Left ventricle myocardium superior (tissue), 1 donor: ENCODE results near the gene USH2A. TPM values are rescaled to one million over a fixed set of nuclear protein-coding genes. Genes with fewer than 3 reads are reported as not detected.

Source experiments
- ATAC-seq: fragments of 200-7000 bp; cut with Tn5 transposase; one replicate; pipeline ENCODE4 v1.9.1; 2020; ENCODE audit warnings: mild to moderate bottlenecking, moderate library complexity
- DNase-seq: peaks from one replicate; pipeline ENCODE4 v3.0.0-alpha.2; 2020
- intact Hi-C: fragments of 100-400 bp; cut with micrococcal nuclease; formaldehyde crosslinking; loops from one replicate; pipeline ENCODE4 v1.11.0; 2022
- total RNA-seq: library from RNA; stranded (reverse); fragmentation: NEBNext Ultra II Directional; extraction: Animal tissue kit (Norgen Biotek cat#: 25700); gene quantifications from one replicate; pipeline ENCODE4 v1.2.1, GENCODE V29; 2021
- donor health status: DM: no; HTN: yes; CAD: no; lungs with severe emphysema.

The USH2A gene
- total RNA-seq, 1 donor from 2014 or later = 2.3 TPM

DNA sequence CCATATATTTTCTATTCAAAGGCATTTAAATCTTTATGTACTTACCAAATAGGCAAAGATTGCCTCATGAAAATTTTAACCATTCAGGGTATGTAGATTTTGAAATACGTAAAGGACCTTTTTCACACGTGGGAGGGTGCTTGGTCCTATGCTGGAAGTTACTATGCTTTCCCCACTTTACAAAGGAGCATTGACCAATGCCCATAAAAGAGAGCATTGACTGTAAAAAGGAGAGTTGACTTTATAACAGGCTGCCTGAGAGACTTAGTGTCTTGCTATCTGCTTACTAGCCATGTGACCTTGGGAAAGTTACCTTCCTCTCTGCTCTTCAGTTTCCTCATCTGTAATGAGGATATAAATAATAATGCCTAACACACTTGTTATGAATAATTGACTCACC lies 346.5 kb downstream of the USH2A start:
- ATAC-seq (no peak), DNase-seq (no peak)
- intact Hi-C loops = no loop called here

- intact Hi-C loops = no loop called here
- DNase-seq (no peak), ATAC-seq (no peak)
Measured at GRCh38 chr1:216075339-216075738, 347.9 kb downstream of the USH2A start.

DNA sequence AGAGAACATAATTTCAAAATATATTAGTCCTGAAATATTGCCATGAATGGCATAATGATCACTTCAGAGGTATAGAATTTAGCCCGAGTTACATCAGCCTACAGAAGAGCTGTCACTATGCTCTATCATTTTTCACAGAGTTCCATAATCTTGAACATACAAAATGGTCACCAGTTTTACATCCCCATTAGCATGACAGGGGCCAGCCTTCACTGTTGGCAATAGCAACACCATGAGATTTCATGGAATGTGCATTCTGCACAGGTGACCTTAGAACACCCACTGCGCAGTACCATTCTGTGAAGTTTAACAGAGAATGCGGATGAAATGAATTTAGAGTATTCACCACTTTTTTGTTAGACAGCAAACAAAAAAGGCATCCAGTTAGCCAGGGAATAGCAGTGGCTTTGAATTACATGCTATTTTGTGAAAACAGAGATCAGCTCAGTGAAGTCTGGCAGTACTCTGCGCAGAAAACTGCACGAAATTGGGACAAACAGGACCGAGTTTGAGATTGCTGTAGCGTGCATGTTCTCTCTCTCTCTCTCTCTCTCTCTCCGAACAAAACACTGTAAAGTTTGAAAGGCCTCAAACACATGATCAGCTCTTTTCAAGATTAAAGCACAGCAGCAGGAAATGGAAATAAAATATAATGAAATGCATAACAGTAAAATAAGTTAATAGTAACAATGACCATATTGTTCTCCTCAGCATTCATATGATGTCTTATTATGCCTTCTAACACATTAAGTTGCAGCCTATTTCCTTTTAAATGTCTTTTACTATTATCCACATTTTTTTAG lies 349.3 kb downstream of the USH2A start:
- DNase-seq (no peak), ATAC-seq (no peak)
- intact Hi-C loops = no loop called here

DNA sequence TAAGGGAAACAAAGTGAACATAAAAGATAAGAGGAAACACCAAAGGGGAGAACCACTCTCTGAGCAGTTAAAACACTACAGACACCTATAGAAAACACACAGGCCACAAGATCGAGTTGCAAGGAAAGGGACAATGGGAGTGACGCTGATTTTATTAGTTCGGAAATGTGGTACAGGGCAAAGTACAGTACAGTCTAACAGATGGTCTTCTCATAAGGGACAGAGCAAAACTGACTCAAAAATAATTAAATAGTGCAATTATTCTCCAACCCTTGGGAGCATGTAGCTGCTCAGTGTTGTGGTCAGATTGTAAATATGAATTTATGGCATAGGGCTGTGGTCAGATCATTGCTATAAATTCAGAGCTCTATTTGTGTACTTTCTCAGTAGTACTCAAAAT lies 352.0 kb downstream of the USH2A start:
- DNase-seq (no peak), ATAC-seq (no peak)
- intact Hi-C loops = no loop called here

DNA sequence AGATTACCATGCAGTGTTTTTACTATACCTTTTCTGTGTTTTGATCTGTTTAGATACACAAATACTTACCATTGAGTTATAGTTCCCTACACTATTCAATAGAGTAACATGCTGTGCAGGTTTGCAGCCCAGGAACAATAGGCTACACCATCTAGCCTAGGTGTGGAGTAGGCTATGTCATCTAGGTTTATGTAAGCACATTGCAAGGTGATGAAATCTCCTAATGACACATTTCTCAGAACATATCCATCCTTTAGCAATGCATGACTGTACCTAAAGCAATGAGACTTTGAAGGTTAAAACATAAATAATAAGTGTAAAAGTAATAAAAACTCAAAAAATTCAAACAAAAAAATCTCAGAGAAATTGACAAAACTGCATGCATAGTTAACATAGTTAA lies 358.6 kb downstream of the USH2A start:
- intact Hi-C loops = no loop called here
- ATAC-seq = no peak

DNA sequence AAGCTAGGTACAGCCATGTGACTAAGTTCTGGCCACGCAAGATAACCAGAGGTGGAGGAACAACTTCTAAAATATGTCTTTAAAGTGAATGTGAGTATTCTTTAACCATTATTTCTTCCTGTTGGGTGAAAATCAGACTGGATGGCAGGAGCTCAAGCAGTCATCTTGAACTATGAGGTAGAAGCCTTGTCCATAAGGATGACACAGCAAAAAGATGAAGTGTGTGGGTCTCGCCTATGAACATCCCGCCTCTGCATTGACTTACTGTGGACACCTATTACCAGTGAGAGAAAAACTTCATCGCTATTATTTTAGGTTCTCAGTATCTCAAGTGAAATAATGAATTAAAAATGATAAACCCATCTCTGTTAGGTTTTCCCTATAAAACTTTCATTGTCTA lies 365.3 kb downstream of the USH2A start:
- ATAC-seq = no peak
- DNase-seq = no peak
- intact Hi-C loops = no loop called here

More for the DNA sequence above, 358.6 kb downstream of the USH2A start:
- no peak for DNase-seq

DNA sequence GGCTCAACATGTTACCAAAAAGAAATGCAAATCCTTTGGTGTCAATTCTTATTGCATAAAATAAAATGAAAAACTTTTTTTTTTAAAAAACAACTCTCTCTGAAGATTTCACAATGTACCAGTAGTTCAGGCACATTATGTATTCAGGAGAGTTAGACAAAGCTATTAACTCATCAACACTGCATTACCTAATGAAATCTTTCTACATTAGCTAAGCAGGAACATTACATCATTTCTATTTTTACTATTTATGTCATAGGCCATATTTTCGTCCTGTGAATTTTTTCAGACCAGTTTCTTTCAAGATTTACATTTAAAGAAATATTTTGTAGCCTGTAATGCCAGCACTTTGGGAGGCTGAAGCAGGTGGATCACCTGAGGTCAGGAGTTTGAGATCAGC lies 366.2 kb downstream of the USH2A start:
- ATAC-seq (no peak), DNase-seq (no peak)
- intact Hi-C loops = no loop called here

GRCh38 chr1:216055004-216055403 lies 368.2 kb downstream of the USH2A start:
- no peak for ATAC-seq
- DNase-seq = no peak
- intact Hi-C loops = no loop called here

DNA sequence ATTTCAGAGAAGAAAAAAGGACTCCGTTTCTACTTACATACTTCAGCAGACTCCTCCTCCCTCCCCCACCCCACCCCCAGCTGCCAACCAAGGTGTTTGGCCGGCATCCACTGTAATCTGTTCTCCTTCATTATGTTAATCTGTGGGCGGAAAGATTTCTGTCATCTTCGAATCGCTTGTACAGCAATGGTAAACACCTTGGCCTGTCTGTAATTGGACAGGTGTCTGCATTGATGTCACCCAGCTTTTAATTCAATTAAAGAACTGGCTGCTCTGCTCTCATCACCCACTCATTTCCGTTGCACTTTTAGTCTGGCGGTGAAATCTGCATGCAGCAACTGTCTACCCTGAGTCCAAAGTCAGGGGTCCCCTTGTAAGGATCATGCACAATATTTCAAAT lies 368.6 kb downstream of the USH2A start:
- ATAC-seq = no peak
- no peak for DNase-seq

DNA sequence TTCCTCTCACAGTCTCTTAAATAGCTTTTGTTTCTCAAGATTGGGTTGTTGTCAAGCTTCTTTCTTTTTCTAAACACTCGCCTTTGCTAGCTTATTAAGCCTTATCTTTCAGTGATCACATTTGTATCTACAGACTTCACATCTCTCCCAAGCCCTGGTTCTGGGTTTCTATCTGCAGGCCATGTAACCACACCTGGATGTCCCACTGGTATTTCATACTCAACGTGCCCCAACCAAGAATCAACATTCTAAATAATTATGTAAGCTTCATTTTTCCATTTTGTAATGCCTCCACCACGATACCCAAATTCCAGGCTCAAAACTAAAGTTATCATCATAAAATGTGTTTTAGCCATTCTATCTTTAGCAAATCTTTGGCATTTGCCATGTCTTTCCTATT lies 372.2 kb downstream of the USH2A start:
- ATAC-seq (no peak), DNase-seq (no peak)
- intact Hi-C loops = no loop called here

More for the DNA sequence above, 368.6 kb downstream of the USH2A start:
- intact Hi-C loops = no loop called here

DNA sequence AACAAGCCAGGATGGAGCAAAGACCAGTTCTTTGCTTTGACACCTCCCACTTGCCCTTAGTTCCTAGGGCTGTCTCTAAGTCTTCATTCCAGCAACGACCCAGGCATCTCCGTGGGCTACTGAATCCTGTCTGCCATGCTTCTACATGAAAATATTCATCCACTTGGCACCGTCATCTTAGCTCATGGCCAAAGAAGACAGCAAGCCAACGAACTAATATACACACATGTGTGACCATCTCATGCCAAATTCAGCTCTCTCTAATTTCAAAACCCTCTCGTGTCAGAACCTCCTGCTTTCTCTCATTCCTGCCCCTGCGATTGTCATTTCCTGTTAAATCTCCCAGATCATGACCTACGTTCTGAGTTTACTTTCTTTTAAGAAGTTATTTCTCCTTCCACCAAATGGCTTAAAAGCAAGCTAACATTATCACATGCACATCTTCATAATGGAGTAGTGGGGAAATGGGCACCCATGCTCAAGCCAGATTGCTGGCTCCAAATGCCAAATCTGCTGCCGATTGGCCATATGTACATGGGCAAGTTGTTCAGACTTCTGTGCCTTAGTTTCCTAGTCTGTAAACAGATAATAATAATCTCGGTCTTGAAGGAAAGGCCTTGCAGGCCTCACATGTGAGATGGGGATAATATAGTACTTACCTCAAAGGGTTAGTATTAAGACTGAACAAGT lies 373.4 kb downstream of the USH2A start:
- ATAC-seq (no peak), DNase-seq (no peak)
- intact Hi-C loops = no loop called here

DNA sequence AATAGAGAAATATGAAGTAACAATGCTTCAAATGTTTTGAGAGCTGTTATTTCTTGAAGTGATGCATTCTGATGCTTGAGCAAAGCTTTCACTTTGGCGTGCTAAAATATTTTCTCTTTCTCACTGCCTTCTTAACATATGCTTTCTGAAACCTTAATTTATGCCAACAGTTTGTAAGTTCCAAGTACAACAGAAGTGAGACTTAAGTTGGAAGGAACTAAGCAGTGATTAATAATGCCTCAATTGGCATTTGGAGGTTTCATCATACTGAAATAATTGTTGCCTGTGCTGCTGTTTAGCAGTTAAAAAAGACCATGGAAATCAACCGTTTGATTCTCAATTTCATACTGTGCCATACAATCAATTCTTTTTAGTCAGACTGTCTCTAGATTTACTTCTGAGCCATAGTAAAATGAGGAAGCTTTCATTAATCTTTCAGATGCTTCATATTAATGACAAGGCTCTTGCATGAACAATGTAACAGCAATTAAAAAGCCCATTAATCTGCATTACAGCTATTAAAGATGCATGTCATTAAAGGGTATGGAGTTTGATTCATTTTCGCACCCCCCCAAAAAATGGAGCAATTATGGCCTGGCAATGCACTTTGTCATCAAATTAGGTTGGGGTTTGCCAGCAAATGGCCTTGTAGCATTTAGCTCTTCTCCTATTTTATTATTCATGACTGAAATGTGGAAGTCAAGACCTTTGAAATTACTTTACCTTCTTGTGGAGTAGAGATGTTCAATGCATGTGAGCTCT lies 375.3 kb downstream of the USH2A start:
- DNase-seq (no peak), ATAC-seq (no peak)
- intact Hi-C loops = no loop called here

DNA sequence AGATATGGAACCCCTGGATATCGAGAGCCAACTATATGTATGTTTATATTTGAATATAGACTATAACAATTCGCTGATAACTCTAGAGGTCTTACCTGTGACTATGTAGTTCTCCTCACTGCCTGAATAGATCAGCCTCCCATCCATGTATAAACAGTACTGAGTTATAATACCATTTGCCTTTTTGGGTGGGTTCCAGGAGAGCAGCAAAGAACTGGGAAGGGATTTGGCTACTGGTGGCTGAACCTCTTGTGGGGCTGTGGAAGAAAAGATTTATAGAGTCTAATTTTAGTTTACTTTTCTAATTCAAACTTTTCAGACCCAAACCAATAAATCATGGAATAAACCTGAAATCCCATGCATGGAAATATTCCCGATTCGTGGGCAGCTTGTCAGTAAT lies 376.9 kb downstream of the USH2A start:
- ATAC-seq (no peak), DNase-seq (no peak)
- intact Hi-C loops = no loop called here

- intact Hi-C loops = no loop called here
- no peak for DNase-seq
- no peak for ATAC-seq
Measured at GRCh38 chr1:216045400-216045799, 377.8 kb downstream of the USH2A start.

DNA sequence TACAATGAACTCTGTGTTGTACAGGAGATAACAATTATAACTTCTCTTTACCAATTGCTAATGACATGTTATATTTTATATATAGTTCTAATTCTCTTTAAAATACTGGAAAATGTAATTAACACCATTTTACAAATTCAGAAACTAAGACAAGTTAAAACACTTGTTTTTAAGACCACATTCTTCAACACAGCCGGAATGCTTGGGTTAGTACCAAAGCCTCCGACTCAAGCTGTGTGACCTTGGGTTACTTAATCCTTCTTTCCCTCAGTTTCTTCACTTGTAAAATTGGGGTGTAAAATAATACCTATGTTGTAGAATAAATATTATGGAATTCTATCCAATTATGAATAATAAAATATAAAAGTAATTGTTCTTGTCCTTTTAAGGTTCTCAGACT lies 378.7 kb downstream of the USH2A start:
- intact Hi-C loops = no loop called here
- no peak for DNase-seq
- no peak for ATAC-seq

DNA sequence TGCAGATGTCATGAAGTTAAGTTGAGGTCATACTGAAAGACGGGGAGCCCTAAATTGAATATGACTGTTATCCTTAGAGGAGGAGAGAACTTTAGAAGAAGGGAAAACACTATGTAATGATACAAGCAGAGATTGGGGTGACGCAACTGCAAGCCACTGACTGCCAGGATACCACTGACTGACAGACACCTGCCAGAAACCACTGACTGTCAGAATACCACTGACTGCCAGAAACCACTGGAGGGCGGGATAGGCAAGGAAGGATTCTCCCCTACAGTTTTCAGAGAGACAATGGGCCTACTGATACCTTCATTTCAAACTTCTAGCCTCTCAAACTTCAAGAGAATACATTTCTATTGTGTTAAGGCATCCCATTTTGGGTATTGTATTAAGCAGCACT lies 388.7 kb downstream of the USH2A start:
- intact Hi-C loops = no loop called here
- ATAC-seq (no peak), DNase-seq (no peak)

GRCh38 chr1:216032961-216033614 lies 390.2 kb downstream of the USH2A start:
- DNase-seq (no peak), ATAC-seq (no peak)
- intact Hi-C loops = no loop called here

GRCh38 chr1:216032284-216032683 lies 391.0 kb downstream of the USH2A start:
- ATAC-seq (no peak), DNase-seq (no peak)
- intact Hi-C loops = no loop called here

DNA sequence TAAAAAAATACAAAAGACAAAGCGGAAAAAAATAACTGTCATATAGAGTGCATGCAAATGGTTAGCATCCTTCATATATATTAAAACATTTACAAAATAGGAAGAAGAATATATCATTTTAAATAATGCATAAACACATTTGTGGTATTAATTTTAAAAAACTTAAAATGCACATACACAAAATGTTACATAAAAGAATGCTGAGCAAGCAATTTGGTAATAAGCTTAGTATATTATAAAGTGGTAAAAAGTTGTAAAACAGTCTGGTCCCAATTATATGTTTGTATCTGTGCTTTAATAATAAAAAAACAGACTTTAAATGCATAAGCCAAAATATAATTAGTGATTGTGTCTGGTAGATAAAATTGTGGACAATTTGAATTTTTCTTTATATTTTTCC lies 394.6 kb downstream of the USH2A start:
- intact Hi-C loops = no loop called here
- no peak for ATAC-seq
- DNase-seq = no peak

DNA sequence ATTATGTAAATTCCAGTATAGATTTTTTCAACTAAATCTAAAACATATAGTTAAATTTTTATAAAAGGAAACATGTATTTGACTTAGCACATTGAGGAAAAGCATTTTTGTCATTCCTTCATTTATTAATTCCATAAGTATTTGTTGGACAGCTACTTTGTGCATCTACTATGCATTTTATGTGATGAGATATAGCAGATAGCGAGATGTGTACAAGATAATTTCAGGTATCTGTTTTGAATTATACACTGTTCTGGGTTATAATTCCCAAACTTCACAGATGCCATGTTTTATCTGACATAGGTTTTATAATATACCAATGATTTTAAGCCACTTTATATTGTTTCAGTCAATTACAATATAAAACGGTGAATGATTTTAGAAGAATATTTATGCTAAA lies 398.7 kb downstream of the USH2A start:
- no peak for DNase-seq
- intact Hi-C loops = no loop called here
- ATAC-seq = no peak
